GM21576 (cell line): ENCODE measurements around the gene OR6C6.
"Not testable (repeated sequence)": the region's sequence is repeated elsewhere in the genome, so short reads cannot be mapped to it uniquely, and the experiment has no call there.

ENCODE experiments used
- ATAC-seq: cut with Tn5 transposase; IDR thresholded peaks from one replicate; pipeline ENCODE4 v1.9.1; 2021; ENCODE audit warnings: mild to moderate bottlenecking, moderate library complexity; ENCODE audit not compliant: unreplicated experiment

Gene OR6C6

DNA sequence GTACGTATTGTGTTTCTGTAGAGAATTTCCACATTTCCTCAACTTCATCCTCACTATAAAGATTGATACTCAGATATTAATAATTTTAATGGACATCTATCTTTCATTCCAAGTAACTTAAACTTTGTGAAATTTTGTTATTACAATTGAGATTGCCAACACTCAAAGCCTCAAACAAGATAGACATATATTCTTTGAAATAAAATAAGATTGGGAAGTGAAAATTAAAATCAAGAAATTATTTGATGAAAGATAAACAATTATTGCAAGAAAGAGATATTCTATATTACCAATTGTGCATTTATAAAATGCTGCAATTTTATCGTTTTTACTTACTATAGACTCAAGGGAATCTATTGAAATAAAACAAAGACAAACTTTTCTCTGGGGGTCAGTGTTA lies at the start of gene OR6C6:
Gene OR6C6, minus strand, starts transcription at position 101 of the 400 bp plus-strand sequence. CDS start 1,337 bp downstream, outside the sequence.
- no peak for ATAC-seq

DNA sequence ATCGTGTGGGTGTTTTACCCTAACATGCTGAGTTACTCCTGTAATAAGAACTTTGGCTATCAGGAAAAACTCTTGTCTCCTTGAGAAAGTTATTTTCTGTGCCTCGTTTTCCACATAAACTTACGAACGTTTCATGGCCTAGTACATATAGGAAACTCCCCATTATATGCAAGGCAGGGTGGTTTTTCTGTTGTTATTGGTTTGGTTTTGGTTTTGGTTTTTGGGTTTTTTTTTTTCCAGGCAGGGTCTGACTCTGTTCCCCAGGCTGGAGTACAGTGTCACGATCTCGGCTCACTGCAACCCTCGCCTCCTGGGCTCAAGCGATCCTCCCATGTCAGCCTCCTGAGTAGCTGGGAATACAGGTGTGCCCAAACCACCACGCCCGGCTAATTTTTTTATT lies 39.6 kb upstream of the OR6C6 start:
- ATAC-seq = no peak

DNA sequence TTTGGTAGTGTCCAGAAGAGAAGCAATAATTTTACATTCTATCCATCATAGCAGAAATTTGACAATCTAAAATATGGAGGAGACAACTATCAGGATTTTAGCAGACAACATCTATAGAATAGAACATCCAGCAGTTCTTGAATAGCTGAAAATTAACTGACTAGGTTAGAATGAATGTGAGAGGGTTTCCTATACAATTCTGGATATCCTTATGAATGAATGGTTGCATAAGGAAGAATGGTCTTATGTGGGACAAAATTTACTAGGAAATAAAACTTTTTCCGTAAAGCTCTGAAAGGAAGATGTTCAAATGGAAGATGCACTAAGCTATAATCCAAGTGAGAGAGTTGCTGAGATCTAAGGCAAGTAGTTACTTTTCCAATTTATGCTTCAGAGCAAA lies 34.1 kb upstream of the OR6C6 start, which contains the start of gene OR6C3:
Gene OR6C3, plus strand, starts transcription at position 301 of the 400 bp plus-strand sequence. CDS start 955 bp downstream, outside the sequence.
- ATAC-seq = no peak

DNA sequence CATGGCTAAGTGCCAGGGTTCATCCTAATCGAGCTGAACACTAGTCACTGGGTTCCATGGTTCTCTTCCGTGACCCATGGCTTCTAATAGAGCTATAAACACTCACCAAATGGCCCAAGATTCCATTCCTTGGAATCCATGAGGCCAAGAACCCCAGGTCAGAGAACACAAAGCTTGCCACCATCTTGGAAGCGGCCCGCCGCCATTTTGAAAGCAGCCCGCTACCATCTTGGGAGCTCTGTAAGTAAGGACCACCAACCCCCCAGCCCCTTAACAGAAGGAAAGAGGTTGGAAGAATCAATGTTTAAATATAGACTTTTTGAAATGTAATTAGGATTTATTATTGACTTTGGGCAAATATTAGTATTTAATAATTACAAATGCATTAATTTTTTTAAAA lies 29.4 kb upstream of the OR6C6 start:
- not testable (repeated sequence) for ATAC-seq

DNA sequence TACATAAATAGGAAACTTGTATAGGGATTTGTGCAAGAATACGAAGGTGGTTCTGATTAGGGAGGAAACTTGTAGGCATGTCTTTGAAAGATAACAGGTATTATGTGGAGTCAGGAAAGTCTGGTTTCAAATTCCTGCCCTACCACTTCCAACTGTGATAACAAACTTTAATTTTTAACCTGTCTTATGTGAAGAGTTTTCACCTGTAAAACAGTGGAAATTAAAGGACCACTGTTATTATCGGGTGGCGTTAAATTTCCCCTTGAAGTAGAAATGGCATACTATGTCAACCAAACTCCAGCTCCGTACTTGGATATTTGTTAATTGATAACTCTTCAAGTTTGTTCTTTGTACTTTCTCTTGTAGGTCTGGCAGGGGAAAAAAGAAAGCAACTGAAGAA lies 23.8 kb upstream of the OR6C6 start:
- ATAC-seq = no peak

DNA sequence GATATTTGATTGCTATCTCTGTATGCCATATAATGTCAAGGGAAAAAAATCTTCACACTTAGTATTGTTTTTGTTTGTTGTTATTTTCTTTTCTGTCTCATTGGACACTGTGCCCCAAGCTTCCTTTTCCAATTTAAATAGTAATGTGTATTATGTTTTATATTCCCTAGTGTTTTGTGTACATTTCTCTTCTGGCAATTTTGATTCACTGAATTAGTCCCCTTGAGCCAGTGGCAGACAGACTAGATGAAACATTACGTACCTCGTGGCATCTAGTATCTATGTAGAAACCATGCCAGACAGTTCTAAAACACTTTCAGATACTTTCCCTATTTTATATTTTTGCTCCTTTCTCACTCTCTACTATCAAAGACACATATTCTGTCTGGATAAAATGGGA lies 17.7 kb upstream of the OR6C6 start, which contains the start of gene OR6C1:
Gene OR6C1, plus strand, starts transcription at position 301 of the 400 bp plus-strand sequence. CDS start 6,257 bp downstream, outside the sequence.
- ATAC-seq = no peak

DNA sequence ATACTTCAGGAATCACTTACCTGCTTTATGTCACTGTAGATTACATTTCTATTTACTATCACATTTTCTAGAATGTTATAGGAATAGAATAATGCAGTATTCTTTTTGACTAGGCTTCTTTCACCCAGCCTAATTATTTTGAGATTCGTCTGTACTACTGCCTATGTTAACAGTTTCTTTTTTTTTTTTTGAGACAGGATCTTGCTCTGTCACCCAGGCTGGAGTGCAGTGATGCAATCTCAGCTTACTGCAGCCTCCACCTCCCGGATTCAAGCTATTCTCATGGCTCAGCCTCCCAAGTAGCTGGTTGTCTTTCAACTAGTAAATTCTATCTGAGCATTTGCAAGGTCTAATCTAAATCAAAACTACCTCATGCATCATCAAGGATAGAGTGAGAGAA lies 6.4 kb downstream of the OR6C6 start:
- no peak for ATAC-seq

DNA sequence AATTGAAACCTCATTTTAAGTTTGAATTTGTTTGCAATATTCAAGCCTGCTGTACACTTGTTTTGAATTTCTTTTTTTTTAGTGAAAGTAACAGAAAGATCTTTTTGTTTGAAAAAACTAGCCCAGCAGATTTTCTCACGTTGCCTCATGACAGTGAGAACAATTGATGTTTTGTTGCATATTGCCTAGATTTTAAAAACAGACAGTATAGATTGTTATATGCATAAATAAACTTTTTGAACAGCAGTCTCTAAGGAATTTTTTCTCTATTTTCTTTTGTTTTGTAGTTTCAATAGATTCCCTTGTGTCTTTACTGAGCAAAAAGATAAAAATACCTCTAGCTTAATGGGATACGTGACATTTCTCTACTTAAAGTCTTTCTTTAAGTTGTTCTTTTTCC lies 15.4 kb downstream of the OR6C6 start:
- no peak for ATAC-seq

DNA sequence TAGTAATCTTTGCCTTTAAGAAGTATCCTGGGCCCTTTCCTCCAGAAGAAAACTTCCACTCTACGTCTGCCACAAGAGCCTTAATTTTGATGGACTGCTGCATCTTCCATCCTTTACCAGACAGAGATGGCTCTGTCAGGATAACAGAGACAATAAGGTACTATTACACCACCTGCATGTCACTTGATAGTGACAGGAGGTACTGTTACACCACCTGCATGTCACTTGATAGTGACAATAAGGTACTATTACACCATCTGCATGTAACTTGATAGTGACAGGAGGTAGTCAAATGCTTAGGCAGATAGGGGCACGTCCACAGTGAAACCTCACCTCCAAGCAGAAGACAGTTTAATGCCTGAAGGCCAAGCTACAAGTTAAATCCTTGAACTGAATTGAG lies 38.1 kb downstream of the OR6C6 start:
- no peak for ATAC-seq

DNA sequence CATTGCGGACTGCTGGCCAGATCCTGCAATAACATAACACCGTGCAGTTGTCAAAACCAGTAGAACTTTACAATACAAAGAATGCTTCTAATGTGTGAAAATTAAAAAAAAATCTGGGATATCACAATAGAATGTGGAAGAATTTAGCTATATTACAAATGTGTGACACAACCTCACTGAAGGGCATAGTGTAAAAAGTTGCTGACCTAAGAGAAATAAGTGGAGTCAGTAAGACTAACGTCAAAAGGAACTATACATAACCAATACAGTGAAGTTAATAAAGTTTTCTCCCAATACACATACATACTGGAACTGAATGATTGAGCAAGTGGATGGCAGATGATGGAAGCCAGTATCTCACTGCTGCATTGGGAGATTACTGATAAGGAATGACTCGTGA lies 39.5 kb downstream of the OR6C6 start:
- ATAC-seq = no peak

DNA sequence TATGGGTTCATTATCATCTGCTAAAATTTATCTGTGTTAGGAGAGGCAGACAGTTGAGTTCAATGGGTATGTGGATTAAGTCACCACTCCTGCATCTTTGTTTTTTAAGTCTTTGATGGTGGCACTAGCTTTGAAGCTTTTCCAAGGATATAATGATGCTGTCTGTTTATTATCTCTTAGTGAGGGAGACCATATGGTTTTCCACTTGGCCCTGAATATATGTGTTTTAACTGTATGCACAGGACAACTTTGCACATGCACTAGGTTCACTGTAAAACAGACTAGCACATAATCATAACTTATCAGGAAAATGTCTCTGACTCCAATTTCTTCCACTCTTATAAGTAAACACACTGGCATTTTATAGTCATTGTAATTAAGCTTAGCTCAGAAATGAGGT lies 43.1 kb downstream of the OR6C6 start:
- ATAC-seq = no peak

DNA sequence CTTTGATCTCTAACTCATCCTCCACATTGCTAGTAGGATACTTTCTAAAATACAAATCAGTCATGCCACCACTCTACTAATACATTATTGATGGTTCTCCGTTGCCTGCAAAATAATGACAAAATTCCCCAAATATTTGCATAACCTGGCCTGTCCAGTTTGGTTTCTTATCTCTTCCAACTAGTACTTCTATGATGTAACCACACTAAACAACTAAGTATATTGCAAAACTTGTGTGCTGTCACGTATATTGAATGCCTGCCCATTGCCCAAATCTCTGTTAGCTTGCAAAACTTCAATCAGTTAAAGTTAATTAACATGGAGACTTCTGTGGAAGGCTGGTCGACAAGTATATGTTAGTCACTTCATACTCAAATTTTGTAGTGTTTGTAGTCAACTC lies 45.4 kb downstream of the OR6C6 start:
- ATAC-seq = no peak

DNA sequence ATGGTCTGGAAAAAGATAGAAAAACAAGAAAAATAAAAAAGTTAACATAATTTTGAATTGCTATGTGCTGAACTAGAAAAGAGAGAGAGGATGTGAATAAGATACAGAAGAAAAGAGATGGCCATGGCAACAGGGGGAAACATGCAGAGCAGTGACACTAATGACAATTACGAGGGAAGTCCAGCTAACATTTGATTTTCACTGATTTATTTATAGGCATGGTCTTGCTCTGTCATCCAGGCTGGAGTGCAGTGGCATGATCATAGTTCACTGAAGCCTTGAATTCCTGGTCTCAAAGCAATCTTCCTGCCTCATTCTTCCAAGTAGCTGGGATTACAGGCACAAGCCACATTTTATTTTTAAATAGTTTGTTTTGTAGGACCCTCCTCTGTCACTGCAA lies 50.2 kb downstream of the OR6C6 start:
- ATAC-seq = no peak

DNA sequence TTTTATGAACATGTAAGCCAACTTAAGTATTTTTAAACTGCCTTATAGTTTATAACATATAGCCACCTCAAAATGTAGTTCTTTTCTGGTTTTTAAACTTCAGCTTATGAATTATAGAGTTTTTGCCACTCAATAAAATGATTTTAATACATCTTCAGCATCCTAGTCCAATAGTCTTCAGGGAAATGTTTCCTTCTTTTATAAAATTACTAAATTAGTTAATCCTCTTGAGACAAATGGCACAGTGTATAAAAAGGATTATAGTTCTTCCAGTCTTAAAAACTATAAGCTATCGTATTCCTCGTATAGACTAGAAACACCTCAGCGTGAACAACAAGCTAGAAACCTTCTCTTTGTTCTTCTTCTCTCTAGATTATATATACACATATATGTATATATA lies 52.1 kb downstream of the OR6C6 start, which contains the start of gene OR6C74:
Gene OR6C74, plus strand, starts transcription at position 301 of the 400 bp plus-strand sequence. CDS start 2,679 bp downstream, outside the sequence.
- no peak for ATAC-seq
